Panc1 (cell line): ENCODE results near the gene ZNF507. TPM values are rescaled to one million over a fixed set of nuclear protein-coding genes. Genes with fewer than 3 reads are reported as not detected.

Experiments
- ATAC-seq: fragments of 200-7000 bp; cut with Tn5 transposase; 2 replicates; pipeline ENCODE4 v1.9.1; 2020; ENCODE audit warnings: mild to moderate bottlenecking, moderate library complexity
- BruUV-seq: library from RNA; stranded (reverse); fragments of 400-500 nt; replicated peaks from 2 replicates; lab custom pipeline; 2021; lab: Mats Ljungman, UMichigan
- CTCF ChIA-PET: fragments of 300-600 bp; sonication (Branson Sonifier 250); formaldehyde crosslinking; loops from one replicate; lab custom pipeline; 2022; ENCODE audit warnings: antibody characterized with exemption; lab: Charles Lee
- POLR2A ChIA-PET: fragments of 300-600 bp; sonication (Branson Sonifier 250); formaldehyde crosslinking; loops from one replicate; lab custom pipeline; 2022; ENCODE audit warnings: antibody characterized with exemption; lab: Charles Lee
- DNase-seq: peaks from one replicate; pipeline ENCODE4 v3.0.0-alpha.2; 2010; ENCODE audit warnings: low read depth, low spot score
- H3K27ac ChIP-seq: 2 replicates; pipeline ENCODE4 v1.5.1; 2011; ENCODE audit warnings: mild to moderate bottlenecking, low read length, inconsistent platforms
- H3K27me3 ChIP-seq: fragments of 200-500 bp; sonication (Bioruptor generic); 2 replicates; pipeline ENCODE4 v1.6.0; 2014; ENCODE audit warnings: low read length, inconsistent platforms; ENCODE audit not compliant: control insufficient read depth, insufficient read depth
- H3K36me3 ChIP-seq: fragments of 200-500 bp; sonication (Bioruptor generic); 2 replicates; pipeline ENCODE4 v1.5.1; 2014; ENCODE audit warnings: inconsistent platforms, mild to moderate bottlenecking, low read length, moderate library complexity; ENCODE audit not compliant: control insufficient read depth, insufficient read depth
- H3K4me1 ChIP-seq: 2 replicates; pipeline ENCODE4 v1.5.1; 2011; ENCODE audit warnings: inconsistent platforms, mild to moderate bottlenecking, low read length, moderate library complexity; ENCODE audit not compliant: control insufficient read depth, insufficient read depth
- H3K4me3 ChIP-seq, 2 experiments: 2 replicates each; pipeline ENCODE4 v1.5.1; 2011 to 2012; ENCODE audit warnings: low read depth in 2 of 2, low read length in 2 of 2, mild to moderate bottlenecking in 2 of 2, inconsistent platforms in 1 of 2, moderate library complexity in 1 of 2
- H3K9me3 ChIP-seq: fragments of 200-500 bp; sonication (Bioruptor generic); 2 replicates; pipeline ENCODE4 v1.5.1; 2014; ENCODE audit warnings: low read depth, mild to moderate bottlenecking, inconsistent platforms, low read length, moderate library complexity; ENCODE audit not compliant: control insufficient read depth, insufficient read depth
- CTCF ChIP-seq: fragments of 450-650 bp; IDR thresholded peaks from 2 replicates; pipeline ENCODE4 v1.5.1; 2017; ENCODE audit warnings: mild to moderate bottlenecking
- POLR2AphosphoS5 ChIP-seq: IDR thresholded peaks from 2 replicates; pipeline ENCODE4 v1.6.1; 2012; ENCODE audit warnings: mild to moderate bottlenecking, low read depth, low read length, moderate library complexity
- REST ChIP-seq, 2 experiments: IDR thresholded peaks; 2 replicates each; pipeline ENCODE4 v1.6.1; 2011 to 2012; ENCODE audit warnings: low read depth in 2 of 2, control low read depth in 1 of 2, low read length in 1 of 2, mild to moderate bottlenecking in 1 of 2, moderate library complexity in 1 of 2; ENCODE audit not compliant: insufficient read depth in 1 of 2
- SIN3A ChIP-seq: IDR thresholded peaks from 2 replicates; pipeline ENCODE4 v1.6.1; 2012; ENCODE audit warnings: low read depth, mild to moderate bottlenecking, low read length, moderate library complexity, borderline replicate concordance; ENCODE audit not compliant: insufficient read depth
- TCF7L2 ChIP-seq: IDR thresholded peaks from 2 replicates; pipeline ENCODE4 v1.6.1; 2011; ENCODE audit warnings: mild to moderate bottlenecking, low read depth, low read length, inconsistent platforms
- in situ Hi-C: cut with HindIII; loops from 2 replicates; pipeline ENCODE4 v1.10.0; 2016; ENCODE audit warnings: low sequenced_read_pairs, low pct_unique_long_range_greater_than_20kb
- intact Hi-C: fragments of 100-400 bp; cut with micrococcal nuclease; formaldehyde crosslinking; loops from one replicate; pipeline ENCODE4 v1.10.0; 2022; ENCODE audit not compliant: unreplicated experiment
- total RNA-seq: library from RNA; stranded (reverse); gene quantifications from one replicate; pipeline ENCODE4 v1.2.1, GENCODE V29; 2021; ENCODE audit not compliant: unreplicated experiment

Gene ZNF507
- total RNA-seq, 1 experiment from 2014 or later = 28.3 TPM

- intact Hi-C loops (no loop called here), in situ Hi-C loops (no loop called here)
- Histone ChIP-seq H3K27ac (0 out of 2 replicates have a peak overlapping the region, but pooled peaks have one; percentile 9), H3K9me3 (no peaks in the 10 kb centered on the region), H3K4me1 (no peaks in the 10 kb centered on the region), H3K27me3 (no peaks in the 10 kb centered on the region), H3K4me3 (no peak overlapping the region), H3K36me3 (peaks cover 64% of the 10 kb centered on the region)
- ATAC-seq (no peak), DNase-seq (no peak)
- no TSS peak for BruUV-seq
- CTCF ChIA-PET = interaction anchor here (0.6 to 1.0 kb wide), 2 partner anchors 9 to 1645 kb away, joined by 3 to 4 read pairs; no protein-coding TSS in a partner anchor
- POLR2A ChIA-PET = no interaction called here
- TF ChIP-seq POLR2AphosphoS5 (no peak), SIN3A (no peak)
Observed at GRCh38 chr19:32358321-32358720, 12.9 kb downstream of the ZNF507 start.

GRCh38 chr19:32359581-32359980 lies 14.2 kb downstream of the ZNF507 start:
- in situ Hi-C loops = no loop called here
- TF ChIP-seq SIN3A = no peak
- no TSS peak for BruUV-seq
- Histone ChIP-seq H3K36me3 (peaks cover 64% of the 10 kb centered on the region), H3K9me3 (no peaks in the 10 kb centered on the region), H3K27me3 (no peaks in the 10 kb centered on the region), H3K4me3 (no peak overlapping the region), H3K27ac (no peak overlapping the region), H3K4me1 (no peaks in the 10 kb centered on the region)
- ChIA-PET POLR2A (no interaction called here), CTCF (interaction anchor here (0.5 to 0.9 kb wide), 3 partner anchors 140 to 1692 kb away, joined by 3 to 6 read pairs (median 4); no protein-coding TSS in a partner anchor)
- ATAC-seq = no peak
- intact Hi-C loops = no loop called here
- no peak for DNase-seq

GRCh38 chr19:32361574-32362317 lies 16.3 kb downstream of the ZNF507 start:
- in situ Hi-C loops = no loop called here
- Histone ChIP-seq H3K27me3 (no peaks in the 10 kb centered on the region), H3K27ac (peak overlapping the region; percentile 39), H3K9me3 (no peaks in the 10 kb centered on the region), H3K36me3 (peaks cover 51% of the 10 kb centered on the region), H3K4me1 (no peaks in the 10 kb centered on the region), H3K4me3 (no peak overlapping the region)
- CTCF ChIA-PET = no interaction called here
- no TSS peak for BruUV-seq
- POLR2A ChIA-PET = no interaction called here
- DNase-seq (no peak), ATAC-seq (no peak)
- intact Hi-C loops = no loop called here
- TF ChIP-seq CTCF (no peak), TCF7L2 (no peak), REST (IDR thresholded peaks at IDR 0.05; ENCODE audit: insufficient read depth in 1 of 2, low read depth in 2 of 2, low read length in 1 of 2) (no peak), POLR2AphosphoS5 (no peak), SIN3A (no peak)
